ENCODE measurements around the gene FAAP20. TPM values are rescaled to one million over a fixed set of nuclear protein-coding genes. Genes with fewer than 3 reads are reported as not detected.

FAAP20 gene
- total RNA-seq, 1 donor from 2014 or later: 11.3 TPM

- peaks cover 28% of the 10 kb centered on the region for H3K4me1 Mint-ChIP-seq
- TF ChIP-seq EZH2phosphoT487 (IDR thresholded peaks at IDR 0.05): no peak
- TF ChIP-seq CTCF (IDR thresholded peaks at IDR 0.05): no peak
- no peak for TF ChIP-seq EZH2 (IDR thresholded peaks at IDR 0.05)
- Histone ChIP-seq H3K9ac (no peak overlapping the region), H3K79me2 (ENCODE audit: low read depth) (peaks cover 7% of the 10 kb centered on the region), H3K27ac (no peak overlapping the region), H3K4me3 (peak overlapping the region; percentile 66), H3F3A (ENCODE audit: low read depth) (peaks cover 25% of the 10 kb centered on the region), H3K4me1 (peaks cover 30% of the 10 kb centered on the region), H2AFZ (replicated peaks) (peak overlapping the region; percentile 94), H3K9me3 (ENCODE audit: low read depth) (no peaks in the 10 kb centered on the region), H4K20me1 (ENCODE audit: low read depth) (no peaks in the 10 kb centered on the region), H3K27me3 (peaks cover 12% of the 10 kb centered on the region), H3K4me2 (peak overlapping the region; percentile 100), H3K36me3 (no peaks in the 10 kb centered on the region)
- peak overlapping the region; percentile 74 for H3K4me3 Mint-ChIP-seq
- DNase-seq (ENCODE audit: low spot score): peak; percentile 73
- no peak overlapping the region for H3K27ac Mint-ChIP-seq
- H3K9me3 Mint-ChIP-seq: no peaks in the 10 kb centered on the region
- no peaks in the 10 kb centered on the region for H3K36me3 Mint-ChIP-seq
- H3K27me3 Mint-ChIP-seq (ENCODE audit: insufficient read depth, low read depth): peaks cover 10% of the 10 kb centered on the region
These were observed 10.0 kb upstream of the FAAP20 start for GRCh38 chr1:2204415-2205190.

DNA sequence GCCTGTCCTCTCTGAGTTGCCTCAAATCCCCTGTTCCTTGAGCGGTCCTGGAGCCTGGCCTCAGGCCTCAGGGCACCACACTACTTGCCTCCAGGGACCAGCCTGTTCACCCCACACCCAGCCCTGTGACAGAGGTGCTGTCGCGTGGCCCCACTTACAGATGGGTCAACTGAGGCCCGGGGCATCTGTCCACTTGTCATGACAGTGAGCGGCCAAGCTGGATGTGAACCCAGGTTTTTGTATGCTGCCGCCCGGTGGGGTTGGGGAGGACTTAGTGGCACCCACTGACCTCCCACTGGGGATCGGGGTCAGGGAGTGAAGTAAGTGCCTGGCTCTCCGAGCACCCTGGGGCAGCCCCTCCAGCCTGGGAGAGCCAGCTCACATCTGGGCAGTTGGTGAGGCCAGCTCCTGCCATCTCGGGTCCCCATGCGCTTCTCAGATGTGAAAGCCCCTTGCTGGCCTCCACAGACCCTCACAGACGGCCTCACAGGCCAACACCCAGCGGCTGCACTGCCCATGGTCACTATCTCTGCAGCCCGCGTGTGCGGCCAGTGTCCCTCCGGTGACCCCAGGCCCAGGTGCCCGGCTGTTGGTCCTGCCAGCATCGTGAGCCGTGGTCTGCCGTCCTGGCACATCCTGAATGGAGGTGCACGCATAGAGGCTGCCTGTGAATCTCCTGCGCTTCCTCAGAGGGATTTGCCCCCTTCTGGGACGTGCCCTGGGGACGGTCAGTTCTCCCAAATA, 9.3 kb upstream of the FAAP20 start:
- no peaks in the 10 kb centered on the region for H3K36me3 ChIP-seq
- H3K4me3 ChIP-seq: peak overlapping the region; percentile 66
- H3K4me3 Mint-ChIP-seq: peak overlapping the region; percentile 59
- peaks cover 7% of the 10 kb centered on the region for H3K79me2 ChIP-seq (ENCODE audit: low read depth)
- H3K27me3 Mint-ChIP-seq (ENCODE audit: insufficient read depth, low read depth): peaks cover 10% of the 10 kb centered on the region
- peak overlapping the region; percentile 94 for H2AFZ ChIP-seq (replicated peaks)
- no peaks in the 10 kb centered on the region for H3K36me3 Mint-ChIP-seq
- no peak for TF ChIP-seq EZH2phosphoT487 (IDR thresholded peaks at IDR 0.05)
- TF ChIP-seq CTCF (IDR thresholded peaks at IDR 0.05): no peak
- no peak for TF ChIP-seq EZH2 (IDR thresholded peaks at IDR 0.05)
- no peaks in the 10 kb centered on the region for H3K9me3 Mint-ChIP-seq
- H4K20me1 ChIP-seq (ENCODE audit: low read depth): no peaks in the 10 kb centered on the region
- no peak overlapping the region for H3K27ac ChIP-seq
- H3K4me1 ChIP-seq: peaks cover 26% of the 10 kb centered on the region
- DNase-seq (ENCODE audit: low spot score): no peak
- peaks cover 31% of the 10 kb centered on the region for H3K4me1 Mint-ChIP-seq
- no peak overlapping the region for H3K27ac Mint-ChIP-seq
- peaks cover 25% of the 10 kb centered on the region for H3F3A ChIP-seq (ENCODE audit: low read depth)
- H3K4me2 ChIP-seq: peak overlapping the region; percentile 100
- H3K9ac ChIP-seq: no peak overlapping the region
- no peaks in the 10 kb centered on the region for H3K9me3 ChIP-seq (ENCODE audit: low read depth)
- peaks cover 12% of the 10 kb centered on the region for H3K27me3 ChIP-seq

DNA sequence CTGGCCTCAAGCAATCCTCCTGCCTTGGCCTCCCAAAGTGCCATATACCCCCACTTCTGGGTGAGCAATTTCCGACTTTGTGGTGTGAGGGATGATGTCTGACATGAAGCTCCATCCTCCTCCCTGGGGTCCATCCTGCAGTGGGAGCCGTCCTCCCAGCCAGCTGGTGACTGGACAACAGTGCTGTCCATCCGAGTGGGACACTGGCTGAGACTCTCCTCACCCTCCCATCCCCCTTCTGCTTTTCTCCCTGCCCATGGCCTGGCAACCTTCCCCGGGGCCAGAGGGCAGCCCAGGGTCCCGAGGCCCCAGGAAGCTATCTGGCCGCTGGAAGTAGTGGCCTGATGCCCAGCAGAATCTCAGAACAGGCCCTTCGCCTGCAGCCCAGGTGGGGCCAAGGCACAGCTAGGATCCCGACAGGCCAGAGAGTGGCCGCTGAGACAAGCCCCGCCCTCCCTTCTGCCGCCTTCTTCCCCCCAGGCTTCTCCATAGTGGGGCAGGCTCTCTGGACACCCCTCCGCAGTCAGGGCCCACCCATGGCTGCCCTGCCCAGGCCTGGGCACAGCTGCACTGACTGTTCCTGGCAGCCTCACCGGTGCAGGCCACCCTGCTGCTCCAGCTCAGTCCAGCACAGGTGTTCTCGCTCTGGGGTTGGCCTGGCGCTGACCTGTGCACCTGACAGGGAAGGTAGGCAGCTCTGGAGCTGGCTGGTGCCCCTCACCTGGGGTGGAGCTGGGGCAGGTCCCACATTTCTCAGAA, 8.4 kb upstream of the FAAP20 start:
- H3K27me3 ChIP-seq: peaks cover 12% of the 10 kb centered on the region
- Mint-ChIP-seq H3K4me3 (peak overlapping the region; percentile 21), H3K27me3 (ENCODE audit: insufficient read depth, low read depth) (peaks cover 10% of the 10 kb centered on the region), H3K27ac (no peak overlapping the region), H3K9me3 (no peaks in the 10 kb centered on the region), H3K36me3 (no peaks in the 10 kb centered on the region), H3K4me1 (peaks cover 29% of the 10 kb centered on the region)
- no peak for DNase-seq (ENCODE audit: low spot score)
- no peak overlapping the region for H3K4me2 ChIP-seq
- peaks cover 18% of the 10 kb centered on the region for H3K4me1 ChIP-seq
- H2AFZ ChIP-seq (replicated peaks): no peak overlapping the region
- no peak overlapping the region for H3K9ac ChIP-seq
- no peak overlapping the region for H3K4me3 ChIP-seq
- H3K9me3 ChIP-seq (ENCODE audit: low read depth): no peaks in the 10 kb centered on the region
- TF ChIP-seq CTCF (IDR thresholded peaks at IDR 0.05) (no peak), EZH2 (IDR thresholded peaks at IDR 0.05) (no peak), EZH2phosphoT487 (IDR thresholded peaks at IDR 0.05) (no peak)
- H3K27ac ChIP-seq: no peak overlapping the region
- H3K79me2 ChIP-seq (ENCODE audit: low read depth): peaks cover 7% of the 10 kb centered on the region
- no peaks in the 10 kb centered on the region for H4K20me1 ChIP-seq (ENCODE audit: low read depth)
- no peaks in the 10 kb centered on the region for H3K36me3 ChIP-seq
- H3F3A ChIP-seq (ENCODE audit: low read depth): peaks cover 25% of the 10 kb centered on the region
